GM21737 (cell line): ENCODE data around the gene UBE3A.
"Not testable (repeated sequence)": the region's sequence is repeated elsewhere in the genome, so short reads cannot be mapped to it uniquely, and the experiment has no call there.

Source experiments
- ATAC-seq: cut with Tn5 transposase; IDR thresholded peaks from one replicate; pipeline ENCODE4 v1.9.1; 2021; ENCODE audit warnings: mild to moderate bottlenecking, moderate library complexity; ENCODE audit not compliant: unreplicated experiment

UBE3A gene

GRCh38 chr15:25438601-25439368 is at the start of gene UBE3A:
Gene UBE3A (minus strand): TSS chr15:25439024. CDS start chr15:25409107, 29,917 bp downstream.
- peak; percentile 88 for ATAC-seq

- no peak for ATAC-seq
These were observed 48.5 kb upstream of the UBE3A start for GRCh38 chr15:25487226-25487884.

- no peak for ATAC-seq
These were observed 47.2 kb upstream of the UBE3A start for GRCh38 chr15:25486051-25486450.

- no peak for ATAC-seq
These were observed 42.5 kb upstream of the UBE3A start for GRCh38 chr15:25481208-25481859.

GRCh38 chr15:25478313-25478712 is 39.5 kb upstream of the UBE3A start:
- no peak for ATAC-seq

- ATAC-seq: no peak
These were observed 39.0 kb upstream of the UBE3A start for GRCh38 chr15:25477816-25478215.

- no peak for ATAC-seq
These were observed 35.4 kb upstream of the UBE3A start for GRCh38 chr15:25474251-25474650.

GRCh38 chr15:25470230-25470629 is 31.4 kb upstream of the UBE3A start:
- no peak for ATAC-seq

GRCh38 chr15:25469377-25469776 is 30.6 kb upstream of the UBE3A start:
- ATAC-seq: no peak

GRCh38 chr15:25468611-25469010 is 29.8 kb upstream of the UBE3A start:
- no peak for ATAC-seq

GRCh38 chr15:25465835-25466234 is 27.0 kb upstream of the UBE3A start:
- no peak for ATAC-seq

GRCh38 chr15:25464784-25465183 is 26.0 kb upstream of the UBE3A start:
- no peak for ATAC-seq

- ATAC-seq: no peak
These were observed 25.6 kb upstream of the UBE3A start for GRCh38 chr15:25464383-25464782.

GRCh38 chr15:25456196-25456595 is 17.4 kb upstream of the UBE3A start:
- ATAC-seq: no peak

- no peak for ATAC-seq
These were observed 16.4 kb upstream of the UBE3A start for GRCh38 chr15:25455226-25455625.

GRCh38 chr15:25454771-25455170 is 15.9 kb upstream of the UBE3A start:
- ATAC-seq: no peak

- ATAC-seq: not testable (repeated sequence)
These were observed 14.4 kb upstream of the UBE3A start for GRCh38 chr15:25453246-25453645.

GRCh38 chr15:25451501-25451900 is 12.7 kb upstream of the UBE3A start:
- no peak for ATAC-seq

GRCh38 chr15:25450163-25450562 is 11.3 kb upstream of the UBE3A start:
- no peak for ATAC-seq

- no peak for ATAC-seq
These were observed 7.3 kb upstream of the UBE3A start for GRCh38 chr15:25446076-25446475.

- ATAC-seq: no peak
These were observed 6.6 kb upstream of the UBE3A start for GRCh38 chr15:25445412-25445811.

GRCh38 chr15:25441111-25441510 is 2.3 kb upstream of the UBE3A start:
- no peak for ATAC-seq
